Measurements from ENCODE around the gene LINC00237. TPM values are rescaled to one million over a fixed set of nuclear protein-coding genes. Genes with fewer than 3 reads are reported as not detected.

Gene LINC00237
- total RNA-seq, 4 donors from 2014 or later = 0.32 TPM; not detected in 3

DNA sequence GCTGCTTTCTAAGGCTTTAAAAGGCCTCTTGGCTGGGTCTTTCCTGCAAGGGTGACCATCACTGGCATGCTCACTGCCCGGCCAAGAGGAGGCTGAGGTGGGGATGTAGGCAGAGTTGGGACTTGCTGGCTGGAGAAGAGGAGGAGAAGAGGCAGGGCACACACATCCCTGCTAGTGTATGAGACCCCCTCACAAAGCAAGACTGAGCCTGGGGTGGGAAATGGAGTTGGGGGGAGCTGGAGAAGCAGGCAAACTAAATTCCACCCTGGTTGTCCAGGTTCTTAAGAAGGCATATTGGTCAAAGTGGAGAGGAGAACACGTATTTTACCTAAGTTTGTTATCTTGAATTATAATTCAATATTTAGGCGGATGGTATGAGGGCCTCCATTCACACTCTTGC lies 18.0 kb upstream of the LINC00237 start:
- intact Hi-C loops (cut with DNase I; ENCODE audit: low total_unique reads) = no loop called here
- 94 to 96% methylated on average over 3 of the region's 3 CpGs for WGBS, 2 donors
- no peak for DNase-seq (ENCODE audit: low spot score in 2 of 2)
- H3K4me3 ChIP-seq (ENCODE audit: low read depth, poor library complexity, severe bottlenecking) = no peak overlapping the region
- TF ChIP-seq, protein P1, sequence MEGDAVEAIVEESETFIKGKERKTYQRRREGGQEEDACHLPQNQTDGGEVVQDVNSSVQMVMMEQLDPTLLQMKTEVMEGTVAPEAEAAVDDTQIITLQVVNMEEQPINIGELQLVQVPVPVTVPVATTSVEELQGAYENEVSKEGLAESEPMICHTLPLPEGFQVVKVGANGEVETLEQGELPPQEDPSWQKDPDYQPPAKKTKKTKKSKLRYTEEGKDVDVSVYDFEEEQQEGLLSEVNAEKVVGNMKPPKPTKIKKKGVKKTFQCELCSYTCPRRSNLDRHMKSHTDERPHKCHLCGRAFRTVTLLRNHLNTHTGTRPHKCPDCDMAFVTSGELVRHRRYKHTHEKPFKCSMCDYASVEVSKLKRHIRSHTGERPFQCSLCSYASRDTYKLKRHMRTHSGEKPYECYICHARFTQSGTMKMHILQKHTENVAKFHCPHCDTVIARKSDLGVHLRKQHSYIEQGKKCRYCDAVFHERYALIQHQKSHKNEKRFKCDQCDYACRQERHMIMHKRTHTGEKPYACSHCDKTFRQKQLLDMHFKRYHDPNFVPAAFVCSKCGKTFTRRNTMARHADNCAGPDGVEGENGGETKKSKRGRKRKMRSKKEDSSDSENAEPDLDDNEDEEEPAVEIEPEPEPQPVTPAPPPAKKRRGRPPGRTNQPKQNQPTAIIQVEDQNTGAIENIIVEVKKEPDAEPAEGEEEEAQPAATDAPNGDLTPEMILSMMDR (IDR thresholded peaks at IDR 0.05) = no peak
- TF ChIP-seq POLR2A (IDR thresholded peaks at IDR 0.05) = no peak

DNA sequence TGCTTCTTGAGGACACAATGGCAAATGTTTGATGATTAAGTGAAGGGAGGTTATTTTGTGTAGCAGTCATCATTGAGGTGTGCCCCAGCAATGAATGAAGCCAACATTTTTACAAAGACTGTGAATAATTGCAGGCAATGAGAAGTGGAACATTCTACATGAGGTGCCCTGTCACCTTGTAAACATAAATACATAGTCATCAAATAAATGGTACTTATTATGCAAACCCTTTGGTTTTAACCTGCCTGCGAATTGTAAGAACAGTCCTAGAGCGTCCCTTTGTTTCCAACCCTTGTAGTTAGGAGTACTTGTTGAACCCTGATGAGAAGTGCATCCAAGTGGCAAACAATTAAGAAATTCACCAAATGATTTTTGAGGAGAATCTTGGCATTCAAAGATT lies 12.6 kb upstream of the LINC00237 start:
- H3K4me3 ChIP-seq (ENCODE audit: low read depth, poor library complexity, severe bottlenecking) = no peak overlapping the region
- intact Hi-C loops (cut with DNase I; ENCODE audit: low total_unique reads) = no loop called here
- DNase-seq (ENCODE audit: low spot score in 2 of 2) = no peak
- TF ChIP-seq POLR2A (IDR thresholded peaks at IDR 0.05) = no peak
- 90 to 100% methylated on average over 2 of the region's 2 CpGs for WGBS, 2 donors

DNA sequence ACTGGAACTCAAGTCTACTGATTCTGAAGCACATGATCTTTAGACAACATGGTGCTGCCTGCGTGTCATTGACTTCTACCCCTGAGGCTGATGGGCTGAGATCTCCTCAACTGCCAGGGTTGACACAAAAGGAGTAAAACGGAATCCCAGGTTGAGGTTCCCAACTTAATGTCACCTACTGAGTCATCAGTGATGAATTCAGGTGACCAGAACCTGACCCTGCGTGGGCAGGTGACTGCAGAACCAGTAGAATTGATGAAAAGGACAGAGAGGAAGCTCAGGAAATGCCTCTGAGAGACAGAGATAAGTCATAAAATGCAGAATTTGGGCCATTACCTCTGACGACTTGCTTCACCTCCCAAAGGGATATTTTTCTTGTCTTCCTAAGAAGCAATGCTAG lies 12.0 kb upstream of the LINC00237 start:
- TF ChIP-seq POLR2A (IDR thresholded peaks at IDR 0.05) = no peak
- TF ChIP-seq, protein P1 (IDR thresholded peaks at IDR 0.05) = no peak
- 54 to 58% methylated on average over 4 of the region's 4 CpGs for WGBS, 2 donors
- intact Hi-C loops (cut with DNase I; ENCODE audit: low total_unique reads) = no loop called here
- no peak for DNase-seq (ENCODE audit: low spot score in 2 of 2)
- no peak overlapping the region for H3K4me3 ChIP-seq (ENCODE audit: low read depth, poor library complexity, severe bottlenecking)

- TF ChIP-seq, protein P1 (IDR thresholded peaks at IDR 0.05) = no peak
- no peak for TF ChIP-seq POLR2A (IDR thresholded peaks at IDR 0.05)
- intact Hi-C loops (cut with DNase I; ENCODE audit: low total_unique reads) = no loop called here
- no peak overlapping the region for H3K4me3 ChIP-seq (ENCODE audit: low read depth, poor library complexity, severe bottlenecking)
- 69 to 70% methylated on average over 4 of the region's 4 CpGs for WGBS, 2 donors
- no peak for DNase-seq (ENCODE audit: low spot score in 2 of 2)
These were observed 11.4 kb upstream of the LINC00237 start for GRCh38 chr20:21117521-21117920.

DNA sequence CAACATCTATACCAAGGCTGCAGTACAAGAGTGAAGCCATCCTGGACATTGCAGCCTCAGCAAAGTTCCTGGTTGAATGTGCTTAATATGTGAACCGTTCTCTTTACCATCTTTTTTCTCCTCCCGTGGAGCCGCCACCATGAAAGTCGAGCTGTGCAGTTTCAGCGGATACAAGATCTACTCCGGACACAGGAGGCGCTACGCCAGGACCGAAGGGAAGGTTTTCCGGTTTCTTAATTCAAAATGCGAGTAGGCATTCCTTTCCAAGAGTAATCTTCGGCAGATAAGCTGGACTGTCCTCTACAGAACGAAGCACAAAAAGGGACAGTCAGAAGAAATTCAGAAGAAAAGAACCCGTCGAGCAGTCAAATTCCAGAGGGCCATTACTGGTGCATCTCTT lies 8.4 kb upstream of the LINC00237 start:
- DNase-seq (ENCODE audit: low spot score in 2 of 2) = no peak
- WGBS, 2 donors = 92% methylated on average over 15 of the region's 15 CpGs
- H3K4me3 ChIP-seq (ENCODE audit: low read depth, poor library complexity, severe bottlenecking) = no peak overlapping the region
- no peak for TF ChIP-seq POLR2A (IDR thresholded peaks at IDR 0.05)
- TF ChIP-seq, protein P1 (IDR thresholded peaks at IDR 0.05) = no peak
- intact Hi-C loops (cut with DNase I; ENCODE audit: low total_unique reads) = no loop called here

GRCh38 chr20:21113697-21114096 lies 7.5 kb upstream of the LINC00237 start:
- no peak overlapping the region for H3K4me3 ChIP-seq (ENCODE audit: low read depth, poor library complexity, severe bottlenecking)
- DNase-seq (ENCODE audit: low spot score in 2 of 2) = no peak
- TF ChIP-seq, protein P1 (IDR thresholded peaks at IDR 0.05) = no peak
- no peak for TF ChIP-seq POLR2A (IDR thresholded peaks at IDR 0.05)
- 83 to 91% methylated on average over 4 of the region's 4 CpGs for WGBS, 2 donors
- intact Hi-C loops (cut with DNase I; ENCODE audit: low total_unique reads) = no loop called here

All from lower leg skin (tissue), 4 donors.